KOPT-K1 (cell line): ENCODE measurements around the gene SLC16A7.

ENCODE experiments used
- H3K27ac ChIP-seq: fragments of 200-600 bp; sonication (generic); 2 replicates; pipeline ENCODE4 v1.5.1; 2016; ENCODE audit warnings: antibody characterized with exemption, mild to moderate bottlenecking, low read depth, low read length; ENCODE audit not compliant: poor library complexity, severe bottlenecking
- H3K36me3 ChIP-seq: fragments of 200-600 bp; sonication (generic); 2 replicates; pipeline ENCODE4 v1.5.1; 2017; ENCODE audit warnings: antibody characterized with exemption, mild to moderate bottlenecking, low read length, moderate library complexity; ENCODE audit not compliant: insufficient read depth
- H3K9me3 ChIP-seq: fragments of 200-600 bp; sonication (generic); 2 replicates; pipeline ENCODE4 v1.5.1; 2017; ENCODE audit warnings: antibody characterized with exemption, low read length, mild to moderate bottlenecking; ENCODE audit not compliant: insufficient read depth, poor library complexity, severe bottlenecking

SLC16A7 gene

GRCh38 chr12:59643550-59643949 is 47.7 kb downstream of the SLC16A7 start:
- Histone ChIP-seq H3K36me3 (peaks cover 35% of the 10 kb centered on the region), H3K27ac (no peak overlapping the region), H3K9me3 (peaks cover 49% of the 10 kb centered on the region)

- Histone ChIP-seq H3K9me3 (peaks cover 49% of the 10 kb centered on the region), H3K36me3 (peaks cover 35% of the 10 kb centered on the region), H3K27ac (no peak overlapping the region)
Measured at GRCh38 chr12:59645242-59645641, 49.4 kb downstream of the SLC16A7 start.

DNA sequence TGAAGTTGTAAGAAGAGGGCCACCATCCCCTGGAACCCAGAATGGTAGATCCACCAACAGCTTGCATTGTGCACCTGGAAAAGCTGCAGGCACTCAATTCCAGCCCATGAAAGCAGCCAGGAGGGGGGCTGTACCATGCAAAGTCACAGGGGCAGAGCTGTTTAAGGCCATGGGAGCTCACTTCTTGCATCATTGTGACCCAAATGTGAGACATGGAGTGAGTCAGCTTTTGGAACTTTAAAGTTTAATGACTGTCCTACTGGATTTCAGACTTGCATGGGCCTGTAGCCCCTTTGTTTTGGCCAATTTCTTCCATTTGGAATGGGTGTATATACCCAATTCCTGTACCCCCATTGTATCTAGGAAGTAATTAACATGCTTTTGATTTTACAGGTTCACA is 50.8 kb downstream of the SLC16A7 start:
- H3K27ac ChIP-seq = no peak overlapping the region
- peaks cover 49% of the 10 kb centered on the region for H3K9me3 ChIP-seq
- peaks cover 35% of the 10 kb centered on the region for H3K36me3 ChIP-seq

- Histone ChIP-seq H3K27ac (no peak overlapping the region), H3K36me3 (peaks cover 14% of the 10 kb centered on the region; the same call in 1 of the 2 replicates), H3K9me3 (peaks cover 33% of the 10 kb centered on the region)
Measured at GRCh38 chr12:59649203-59649602, 53.4 kb downstream of the SLC16A7 start.

DNA sequence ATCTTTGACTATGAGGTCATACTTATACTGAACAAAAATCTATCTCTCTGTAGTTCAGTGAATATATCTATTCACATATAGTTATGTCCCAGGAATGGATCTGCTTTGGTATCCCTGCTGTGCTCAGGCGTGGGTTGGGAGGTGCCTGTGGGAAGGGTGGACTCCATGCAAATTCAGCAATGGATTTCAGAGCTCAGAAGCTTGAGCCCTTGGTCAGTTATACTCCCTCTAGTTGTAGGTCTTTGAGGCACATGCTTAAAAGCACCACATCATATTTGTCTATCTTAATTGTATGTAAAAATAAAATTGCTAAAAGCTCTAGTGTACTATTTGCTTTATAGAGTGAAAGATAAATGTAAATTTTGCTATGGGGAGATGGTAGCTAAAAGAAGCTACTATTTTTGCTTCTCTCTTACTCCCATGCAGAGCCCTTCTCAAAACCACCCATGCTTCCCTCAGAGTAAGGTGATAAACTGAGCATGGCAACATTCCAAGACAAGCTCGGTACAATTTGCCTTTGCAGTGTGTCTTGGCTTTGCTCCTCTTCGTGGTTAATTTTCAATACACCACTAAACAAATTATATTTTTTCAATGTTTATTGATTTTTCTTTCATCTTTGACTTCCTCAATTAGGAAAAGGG is 54.9 kb downstream of the SLC16A7 start:
- Histone ChIP-seq H3K9me3 (peaks cover 19% of the 10 kb centered on the region), H3K27ac (no peak overlapping the region), H3K36me3 (peaks cover 8% of the 10 kb centered on the region)

GRCh38 chr12:59651229-59651920 is 55.5 kb downstream of the SLC16A7 start:
- Histone ChIP-seq H3K27ac (no peak overlapping the region), H3K36me3 (peaks cover 14% of the 10 kb centered on the region), H3K9me3 (peaks cover 13% of the 10 kb centered on the region)

DNA sequence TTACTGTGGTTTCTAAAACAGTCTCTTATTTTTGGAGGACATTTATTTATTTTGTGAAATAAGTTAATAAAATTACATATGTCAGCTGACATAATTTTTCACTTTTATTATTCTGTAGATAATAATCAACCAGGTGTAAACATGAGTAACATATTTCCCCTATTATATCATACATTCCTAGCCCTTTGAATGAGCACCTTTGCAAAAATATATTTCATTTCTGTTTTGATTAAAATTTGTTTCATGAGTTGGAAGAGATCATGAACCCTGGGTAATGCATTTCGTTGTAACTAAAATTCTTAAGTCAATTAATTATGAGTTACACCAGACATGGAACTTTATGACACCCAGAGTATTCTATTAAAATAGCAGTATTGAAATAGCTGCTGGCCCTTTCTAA is 56.3 kb downstream of the SLC16A7 start:
- peaks cover 15% of the 10 kb centered on the region for H3K36me3 ChIP-seq
- H3K9me3 ChIP-seq = peaks cover 7% of the 10 kb centered on the region
- no peak overlapping the region for H3K27ac ChIP-seq

DNA sequence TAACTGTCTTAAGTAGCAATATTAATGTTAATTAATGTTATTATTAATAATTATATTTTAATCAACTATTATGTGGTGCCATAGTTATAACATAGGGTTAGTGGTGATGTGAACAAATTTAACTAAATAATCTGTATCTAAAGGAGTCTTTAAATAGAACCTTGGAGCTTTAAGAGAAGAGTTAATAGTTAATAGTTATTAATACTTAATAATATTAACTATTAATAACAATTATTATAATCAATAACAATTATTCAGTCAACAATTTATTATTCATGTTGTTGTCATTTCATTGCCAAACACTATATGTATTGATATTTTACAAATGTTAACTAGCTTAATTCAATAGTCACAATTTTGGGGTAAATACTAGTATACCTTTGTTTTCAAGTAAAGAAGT is 58.2 kb downstream of the SLC16A7 start:
- H3K9me3 ChIP-seq = no peaks in the 10 kb centered on the region
- H3K36me3 ChIP-seq = peaks cover 23% of the 10 kb centered on the region
- no peak overlapping the region for H3K27ac ChIP-seq

DNA sequence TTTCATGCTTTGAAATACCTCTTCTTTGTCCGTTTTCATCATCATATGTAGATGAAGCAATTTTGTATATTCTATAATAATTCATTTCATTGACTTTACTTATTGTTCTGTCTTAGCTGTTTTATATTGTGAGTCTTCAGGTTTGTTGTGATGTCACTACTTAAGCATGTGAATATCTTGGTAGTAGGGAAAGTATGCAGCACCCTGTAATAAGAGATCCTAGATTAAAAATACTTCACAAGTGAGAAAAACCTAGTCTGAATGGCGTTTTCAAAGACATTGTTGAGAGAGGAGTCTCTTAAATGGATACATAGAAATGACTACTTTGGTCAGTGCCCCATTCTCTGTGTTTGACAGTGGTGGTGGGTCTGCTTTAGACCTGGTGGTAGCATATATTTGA is 61.4 kb downstream of the SLC16A7 start:
- Histone ChIP-seq H3K9me3 (no peaks in the 10 kb centered on the region), H3K36me3 (peaks cover 23% of the 10 kb centered on the region), H3K27ac (no peak overlapping the region)

DNA sequence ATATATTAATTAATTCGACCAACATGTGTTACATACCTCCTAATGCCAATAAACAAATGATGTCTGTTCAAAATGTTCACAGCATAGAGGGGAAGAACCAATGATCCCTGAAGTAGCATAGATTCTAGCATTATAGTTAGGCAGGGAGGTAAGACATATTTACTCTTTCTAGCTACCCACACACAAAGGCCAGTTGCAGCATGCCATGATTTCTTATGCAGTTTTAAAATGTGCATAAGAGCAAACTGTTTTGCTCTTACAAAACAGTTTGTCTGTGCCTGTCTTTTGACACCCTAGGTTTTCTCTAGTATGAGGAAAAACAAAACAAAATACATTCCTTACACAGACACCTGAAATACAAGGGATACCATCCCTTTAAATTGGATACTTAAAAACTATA is 61.9 kb downstream of the SLC16A7 start:
- Histone ChIP-seq H3K9me3 (no peaks in the 10 kb centered on the region), H3K27ac (no peak overlapping the region), H3K36me3 (peaks cover 23% of the 10 kb centered on the region)

- Histone ChIP-seq H3K27ac (no peak overlapping the region), H3K9me3 (no peaks in the 10 kb centered on the region), H3K36me3 (peaks cover 20% of the 10 kb centered on the region)
Measured at GRCh38 chr12:59660148-59660547, 64.3 kb downstream of the SLC16A7 start.

GRCh38 chr12:59660921-59661597 is 65.2 kb downstream of the SLC16A7 start:
- peaks cover 13% of the 10 kb centered on the region; the same call in 1 of the 2 replicates for H3K36me3 ChIP-seq
- peaks cover 6% of the 10 kb centered on the region for H3K9me3 ChIP-seq
- H3K27ac ChIP-seq = no peak overlapping the region

DNA sequence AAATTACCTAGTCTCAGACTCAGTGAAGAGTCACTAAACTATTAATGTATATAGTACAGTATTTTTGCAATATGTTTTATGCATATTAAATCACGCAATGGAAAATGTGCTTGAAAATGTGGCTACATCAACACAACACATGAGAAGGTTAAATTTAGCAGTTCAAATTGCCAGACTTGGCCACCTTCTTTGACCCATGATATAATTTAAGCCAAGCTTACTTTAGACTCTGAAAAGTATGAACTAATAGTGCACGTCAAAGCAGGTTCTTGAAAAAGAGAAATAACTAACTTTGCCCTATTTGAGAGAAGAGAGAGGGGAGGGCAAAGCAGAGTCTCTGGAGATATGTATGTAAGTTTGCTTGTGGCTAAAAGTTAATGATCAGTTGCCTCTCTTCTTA is 68.7 kb downstream of the SLC16A7 start:
- peaks cover 35% of the 10 kb centered on the region for H3K9me3 ChIP-seq
- no peak overlapping the region for H3K27ac ChIP-seq
- H3K36me3 ChIP-seq = 0 out of 2 replicates have a peak, but pooled peaks cover 17% of the 10 kb centered on the region

DNA sequence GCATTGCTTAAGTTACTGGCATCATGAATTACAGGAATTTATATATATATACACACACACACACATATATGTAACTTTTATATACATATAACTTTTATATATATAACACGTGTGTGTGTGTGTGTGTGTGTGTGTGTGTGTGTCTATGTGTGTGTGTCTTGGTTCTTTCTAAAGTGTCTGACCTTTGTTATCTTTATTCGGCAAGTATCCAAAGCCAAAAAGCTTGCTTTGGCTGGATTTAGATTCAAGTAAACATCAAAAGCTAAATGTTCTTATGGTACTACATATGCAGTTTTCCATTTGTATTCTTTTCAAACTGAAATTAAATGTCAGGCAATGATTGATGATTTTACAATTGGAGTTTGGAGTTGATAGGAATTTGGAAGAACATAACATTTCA is 69.9 kb downstream of the SLC16A7 start:
- Histone ChIP-seq H3K36me3 (0 out of 2 replicates have a peak, but pooled peaks cover 17% of the 10 kb centered on the region), H3K9me3 (peaks cover 35% of the 10 kb centered on the region), H3K27ac (no peak overlapping the region)

GRCh38 chr12:59668674-59669073 is 72.8 kb downstream of the SLC16A7 start:
- Histone ChIP-seq H3K27ac (no peak overlapping the region), H3K36me3 (0 out of 2 replicates have a peak, but pooled peaks cover 17% of the 10 kb centered on the region), H3K9me3 (peaks cover 35% of the 10 kb centered on the region)
